Heart right ventricle (tissue), 16 donors: ENCODE results near the gene OCA2. TPM values are rescaled to one million over a fixed set of nuclear protein-coding genes. Genes with fewer than 3 reads are reported as not detected.

Experiments
- ATAC-seq, 8 donors: fragments of 200-7000 bp; cut with Tn5 transposase; one replicate each; pipeline ENCODE4 v1.9.1; 2020; ENCODE audit warnings: mild to moderate bottlenecking in 8 of 8, moderate library complexity in 8 of 8, moderate number of reproducible peaks in 1 of 8
- DNase-seq, 2 donors: peaks; one replicate each; pipeline ENCODE4 v3.0.0-alpha.2; 2020
- H3K27ac ChIP-seq, 10 donors: fragments of 200-600 bp; sonication (generic) in 2 of 10; one replicate each; pipeline versions ENCODE4 v1.5.0 to v1.8.0; 2020 to 2022; ENCODE audit warnings: mild to moderate bottlenecking in 3 of 10
- H3K27me3 ChIP-seq, 7 donors: fragments of 200-600 bp; one replicate each; pipeline ENCODE4 v1.8.0; 2021 to 2022; ENCODE audit warnings: mild to moderate bottlenecking in 2 of 7
- H3K36me3 ChIP-seq, 9 donors: fragments of 200-600 bp; sonication (generic) in 1 of 9; one replicate each; pipeline versions ENCODE4 v1.5.0 to v1.8.0; 2020 to 2022; ENCODE audit warnings: mild to moderate bottlenecking in 2 of 9
- H3K4me1 ChIP-seq, 9 donors: fragments of 200-600 bp; sonication (generic) in 1 of 9; one replicate each; pipeline versions ENCODE4 v1.5.0 to v1.8.0; 2020 to 2022; ENCODE audit warnings: mild to moderate bottlenecking in 4 of 9
- H3K4me3 ChIP-seq, 10 donors: fragments of 200-600 bp; sonication (generic) in 2 of 10; one replicate each; pipeline versions ENCODE4 v1.5.0 to v1.8.0; 2020 to 2022; ENCODE audit warnings: mild to moderate bottlenecking in 7 of 10, moderate library complexity in 2 of 10
- H3K9me3 ChIP-seq, 11 donors: fragments of 200-600 bp in 10 of 11; sonication (generic) in 2 of 11; one replicate each; pipeline versions ENCODE4 v1.5.0 to v1.8.0; 2013 to 2022; ENCODE audit warnings: mild to moderate bottlenecking in 2 of 11, control low read depth in 1 of 11, moderate library complexity in 1 of 11
- CTCF ChIP-seq, 9 donors: fragments of 200-600 bp; sonication (generic) in 2 of 9; IDR thresholded peaks; one replicate each; pipeline versions ENCODE4 v1.5.0 to v1.8.0; 2021 to 2022; ENCODE audit warnings: antibody characterized with exemption in 9 of 9, mild to moderate bottlenecking in 5 of 9, moderate library complexity in 1 of 9
- WGBS, 2 donors: extraction: QIAGEN DNeasy Blood & Tissue Kit; methylation state at CpG; one replicate each; pipeline ENCODE4 v1.1.7; 2013; ENCODE audit warnings: inconsistent platforms in 1 of 2; 5-methylcytosine and 5-hydroxymethylcytosine counted together
- intact Hi-C, 10 donors: fragments of 100-400 bp; cut with DNase I; formaldehyde crosslinking; loops; one replicate each; pipeline versions ENCODE4 v1.11.1 to v1.14.2; 2022
- polyA plus RNA-seq, 2 donors: library from polyadenylated mRNA; stranded (reverse); fragments of 200-250 nt; gene quantifications; one replicate each; pipeline ENCODE4 v1.2.3, GENCODE V29; 2013
- total RNA-seq, 10 donors: library from RNA; stranded (reverse); fragmentation: NEBNext Ultra II Directional in 3 of 10; extraction: Animal tissue kit (Norgen Biotek cat#: 25700) in 3 of 10; gene quantifications; one replicate each; pipeline versions ENCODE4 v1.2.1 to v1.2.4, GENCODE V29; 2021 to 2023
- donor health status: Arrhythmogenic right ventricular cardiomyopathy.
- donor health status: ischemic (EF 13 %, LVEDD 7.1; RV severe dilation, severe dysfunction).
- donor health status: healthy with polysubstance abuse.
- donor health status: DM: no; HTN: yes; CAD: no.
- donor health status: DM: no; HTN: no; CAD: no.
- donor health status: ischemic (EF 25% LVEDD 6.9; RV normal size, moderate dysfunction).
- donor health status: ischemic (EF 25% LVEDD 5.7; RV mildly dilated, moderate dysfunction).
- donor health status: healthy.
- donor health status: DM: yes; HTN: yes; CAD: no.
- donor health status: Ischemic cardiomyopathy.
- donor health status: ischemic (EF 35%, LVEDD 5.7; RV mildly dilated, moderate dysfunction).
- donor health status: nonischemic (EF 11% LVEDD 7.7; RV severe dilation, severe dysfunction).
- donor health status: DM: yes; HTN: yes; CAD: no.
- donor health status: PGD.
- donor health status: ischemic (EF 29% LVEDD 5.4; RV normal size, mild dysfunction).
- donor health status: nonischemic (EF 23%, LVEDD 6.1; RV moderate dilation, normal function).

The OCA2 gene
- total and polyA plus RNA-seq, 12 donors = 0.04 to 0.32 (median 0.17) TPM; not detected in 6

- Histone ChIP-seq H3K4me1 (no peaks in the 10 kb centered on the region), H3K4me3 (no peak overlapping the region), H3K36me3 (no peaks in the 10 kb centered on the region), H3K27me3 (peaks cover 0 to 4% (median 0%) of the 10 kb centered on the region in 7 donors), H3K27ac (no peak overlapping the region), H3K9me3 (peaks cover 0 to under 1% (median 0%) of the 10 kb centered on the region in 11 donors)
- no peak for ATAC-seq
- no peak for DNase-seq
- TF ChIP-seq CTCF (IDR thresholded peaks at IDR 0.05) = no peak
- intact Hi-C loops = no loop called here
These were observed 225.3 kb downstream of the OCA2 start for GRCh38 chr15:27873828-27874227.

- intact Hi-C loops = no loop called here
- Histone ChIP-seq H3K27ac (no peak overlapping the region), H3K4me3 (no peak overlapping the region), H3K4me1 (no peaks in the 10 kb centered on the region), H3K9me3 (no peaks in the 10 kb centered on the region), H3K36me3 (no peaks in the 10 kb centered on the region), H3K27me3 (peaks cover 0 to 4% (median 0%) of the 10 kb centered on the region in 7 donors)
- ATAC-seq = peak in 2 of 8 donors; percentile 42 to 56
- DNase-seq = no peak
- TF ChIP-seq CTCF (IDR thresholded peaks at IDR 0.05) = no peak
- WGBS, 2 donors = 82 to 86% methylated on average over 7 of the region's 7 CpGs
These were observed 226.1 kb downstream of the OCA2 start for GRCh38 chr15:27873039-27873438.

- intact Hi-C loops = no loop called here
- WGBS, 2 donors = 89 to 90% methylated on average over 9 of the region's 9 CpGs
- Histone ChIP-seq H3K4me3 (no peak overlapping the region), H3K9me3 (no peaks in the 10 kb centered on the region), H3K36me3 (no peaks in the 10 kb centered on the region), H3K4me1 (no peaks in the 10 kb centered on the region), H3K27ac (no peak overlapping the region), H3K27me3 (peaks cover 0 to 4% (median 0%) of the 10 kb centered on the region in 7 donors)
- ATAC-seq (no peak), DNase-seq (no peak)
- TF ChIP-seq CTCF (IDR thresholded peaks at IDR 0.05) = no peak
These were observed 226.8 kb downstream of the OCA2 start for GRCh38 chr15:27872355-27872754.

- WGBS, 2 donors = 78 to 85% methylated on average over 5 of the region's 5 CpGs
- peaks cover 0 to 4% (median 0%) of the 10 kb centered on the region in 7 donors for H3K27me3 ChIP-seq
- no peak overlapping the region for H3K4me3 ChIP-seq
- no peaks in the 10 kb centered on the region for H3K4me1 ChIP-seq
- DNase-seq (no peak), ATAC-seq (no peak)
- H3K9me3 ChIP-seq = no peaks in the 10 kb centered on the region
- intact Hi-C loops = no loop called here
- no peak overlapping the region for H3K27ac ChIP-seq
- no peak for TF ChIP-seq CTCF (IDR thresholded peaks at IDR 0.05)
- no peaks in the 10 kb centered on the region for H3K36me3 ChIP-seq
These were observed 227.2 kb downstream of the OCA2 start for GRCh38 chr15:27871902-27872260.
